T-cell (primary cell): ENCODE results near the gene COL23A1. TPM values are rescaled to one million over a fixed set of nuclear protein-coding genes. Genes with fewer than 3 reads are reported as not detected.

ENCODE experiments used
- ATAC-seq, 4 experiments: fragments of 200-7000 bp in 3 of 4; fragments of 150-1000 bp in 1 of 4; cut with Tn5 transposase; replicated peaks in 1 of 4; 1 replicate in 3 of 4; 2 replicates in 1 of 4; pipeline ENCODE4 v1.10.0; 2021; ENCODE audit warnings: moderate library complexity in 3 of 4, mild to moderate bottlenecking in 2 of 4, moderate number of reproducible peaks in 1 of 4
- CTCF ChIA-PET, 2 donors: fragments of 300-600 bp; sonication (Branson Sonifier 250); formaldehyde crosslinking; loops; one replicate each; lab custom pipeline; 2022; ENCODE audit warnings: antibody characterized with exemption in 2 of 2; lab: Charles Lee
- POLR2A ChIA-PET, 2 donors: fragments of 300-600 bp; sonication (Branson Sonifier 250); formaldehyde crosslinking; loops; one replicate each; lab custom pipeline; 2022; ENCODE audit warnings: antibody characterized with exemption in 2 of 2; lab: Charles Lee
- DNase-seq, 35 experiments: peaks; one replicate each; pipeline versions ENCODE4 v3.0.0 to v3.0.0-alpha.2; 2013 to 2023
- H3K27ac ChIP-seq: one replicate; pipeline ENCODE4 v1.5.1; 2013; ENCODE audit warnings: low read length
- H3K27me3 ChIP-seq, 2 experiments: replicated peaks in 1 of 2; 1 replicate in 1 of 2; 2 replicates in 1 of 2; pipeline versions ENCODE4 v1.6.1 to v1.7.0; 2013; ENCODE audit warnings: low read length in 1 of 2, mixed read lengths in 1 of 2; ENCODE audit not compliant: control insufficient read depth in 2 of 2, insufficient read depth in 2 of 2; ENCODE audit errors: extremely low read depth in 1 of 2
- H3K36me3 ChIP-seq, 2 donors: 1 replicate in 1 of 2; 2 replicates in 1 of 2; pipeline versions ENCODE4 v1.6.1 to v1.7.0; 2013; ENCODE audit warnings: low read length in 1 of 2; ENCODE audit not compliant: control insufficient read depth in 2 of 2, insufficient read depth in 1 of 2; ENCODE audit errors: extremely low read depth in 1 of 2
- H3K4me1 ChIP-seq, 2 experiments: 1 replicate in 1 of 2; 2 replicates in 1 of 2; pipeline versions ENCODE4 v1.6.1 to v1.7.0; 2013; ENCODE audit warnings: low read length in 2 of 2, mixed read lengths in 1 of 2; ENCODE audit not compliant: insufficient read depth in 2 of 2, control insufficient read depth in 1 of 2; ENCODE audit errors: extremely low read depth in 1 of 2
- H3K4me3 ChIP-seq, 2 donors: 1 replicate in 1 of 2; 2 replicates in 1 of 2; pipeline versions ENCODE4 v1.5.1 to v1.7.0; 2013; ENCODE audit warnings: mild to moderate bottlenecking in 2 of 2, low read length in 1 of 2, moderate library complexity in 1 of 2; ENCODE audit not compliant: control insufficient read depth in 1 of 2; ENCODE audit errors: extremely low read depth in 1 of 2
- H3K9me3 ChIP-seq: 2 replicates; pipeline ENCODE4 v1.7.0; 2013
- H3K27ac Mint-ChIP-seq, 2 donors: one replicate each; pipeline ENCODE4 v1.8.0; 2020 to 2021; ENCODE audit warnings: mild to moderate bottlenecking in 2 of 2, mixed read lengths in 2 of 2
- H3K27me3 Mint-ChIP-seq, 2 donors: one replicate each; pipeline ENCODE4 v1.8.0; 2021 to 2022; ENCODE audit warnings: mixed read lengths in 2 of 2
- H3K36me3 Mint-ChIP-seq: one replicate; pipeline ENCODE4 v1.8.0; 2021; ENCODE audit warnings: mixed read lengths
- H3K4me1 Mint-ChIP-seq, 3 donors: one replicate each; pipeline ENCODE4 v1.8.0; 2020 to 2022; ENCODE audit warnings: mixed read lengths in 3 of 3, mild to moderate bottlenecking in 1 of 3
- H3K4me3 Mint-ChIP-seq, 3 donors: one replicate each; pipeline ENCODE4 v1.8.0; 2020 to 2022; ENCODE audit warnings: mild to moderate bottlenecking in 3 of 3, mixed read lengths in 3 of 3, moderate library complexity in 3 of 3
- H3K9me3 Mint-ChIP-seq, 3 donors: one replicate each; pipeline ENCODE4 v1.8.0; 2020 to 2022; ENCODE audit warnings: mixed read lengths in 3 of 3
- WGBS: methylation state at CpG from one replicate; pipeline ENCODE4 v1.1.5; 2013; ENCODE audit warnings: missing lambda C conversion rate; ENCODE audit not compliant: insufficient coverage; 5-methylcytosine and 5-hydroxymethylcytosine counted together
- total RNA-seq, 35 experiments: library from RNA in 6 of 35; stranded (reverse) in 6 of 35; fragments of 120-200 nt in 1 of 35; gene quantifications; one replicate each; pipeline versions ENCODE4 v1.2.1 to v1.2.4 and lab custom pipeline; 2013 to 2026

COL23A1 gene
- total RNA-seq, 5 donors from 2014 or later (not counting 1 experiment from before 2014, with no cell fraction given), result 0.07 to 0.13 TPM; not detected in 3

DNA sequence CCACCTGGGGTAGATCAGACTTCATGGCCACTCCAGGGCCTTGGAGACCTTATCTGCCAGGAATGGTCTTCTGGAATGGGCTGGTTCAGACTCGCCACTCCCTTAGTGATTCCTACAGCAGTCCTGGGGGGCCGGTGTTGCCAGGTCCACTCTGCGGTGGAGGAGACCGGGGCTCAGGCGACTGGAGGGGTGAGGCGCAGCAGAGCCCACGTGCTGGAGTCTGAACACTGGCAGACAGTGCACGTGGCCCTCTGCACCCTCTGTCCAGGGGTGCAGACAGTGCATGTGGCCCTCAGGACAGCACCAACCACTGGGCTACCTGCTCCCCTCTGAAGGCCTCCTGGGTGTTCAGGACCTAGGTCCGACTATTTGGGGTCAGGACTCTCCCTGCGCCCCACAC lies 262.7 kb downstream of the COL23A1 start:
- Mint-ChIP-seq H3K27ac (no peak overlapping the region), H3K9me3 (no peaks in the 10 kb centered on the region), H3K4me1 (peaks cover 4 to 8% (median 8%) of the 10 kb centered on the region in 3 donors), H3K27me3 (peaks cover 0 to 6% of the 10 kb centered on the region in 2 donors), H3K4me3 (no peak overlapping the region), H3K36me3 (no peaks in the 10 kb centered on the region)
- peaks cover 0 to 19% of the 10 kb centered on the region in 2 experiments for H3K27me3 ChIP-seq
- ATAC-seq (no peak), DNase-seq (no peak)
- H3K36me3 ChIP-seq, result no peaks in the 10 kb centered on the region
- no peak overlapping the region for H3K4me3 ChIP-seq
- no peaks in the 10 kb centered on the region for H3K9me3 ChIP-seq
- ChIA-PET CTCF (no interaction called here), POLR2A (no interaction called here)
- WGBS, result 85% methylated on average over 10 of the region's 10 CpGs
- H3K27ac ChIP-seq, result no peak overlapping the region
- peaks cover 0 to 6% of the 10 kb centered on the region in 2 experiments for H3K4me1 ChIP-seq

DNA sequence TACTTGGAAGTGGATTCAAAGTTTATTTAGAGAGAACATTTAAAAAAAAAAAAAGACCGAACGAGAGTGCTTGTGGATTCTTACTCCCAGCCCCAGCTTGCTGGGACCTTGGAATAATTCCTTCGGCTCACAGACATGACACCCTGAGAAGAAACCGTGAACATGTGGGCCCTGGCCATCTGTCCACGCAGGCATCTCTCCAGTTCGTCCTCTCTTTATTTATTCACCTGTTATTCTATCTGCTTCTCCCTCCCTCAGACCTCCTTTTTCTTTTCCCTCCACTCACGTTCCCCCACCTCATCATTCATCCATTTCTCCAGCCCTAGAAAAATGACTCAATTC lies 263.8 kb downstream of the COL23A1 start:
- Histone ChIP-seq H3K27ac (no peak overlapping the region), H3K36me3 (no peaks in the 10 kb centered on the region), H3K9me3 (no peaks in the 10 kb centered on the region), H3K4me1 (peaks cover 0 to 6% of the 10 kb centered on the region in 2 experiments), H3K4me3 (no peak overlapping the region), H3K27me3 (peaks cover 0 to 19% of the 10 kb centered on the region in 2 experiments)
- no peaks in the 10 kb centered on the region for H3K36me3 Mint-ChIP-seq
- CTCF ChIA-PET, result no interaction called here
- no peak for DNase-seq
- POLR2A ChIA-PET, result interaction anchor here in 1 of 2 donors (0.7 kb wide), 1 partner anchor 83 kb away, joined by 4 read pairs; no protein-coding TSS in a partner anchor
- H3K4me3 Mint-ChIP-seq, result no peak overlapping the region
- H3K27ac Mint-ChIP-seq, result no peak overlapping the region
- peaks cover 0 to 6% of the 10 kb centered on the region in 2 donors for H3K27me3 Mint-ChIP-seq
- ATAC-seq, result no peak
- no peaks in the 10 kb centered on the region for H3K9me3 Mint-ChIP-seq
- WGBS, result 79% methylated on average over 4 of the region's 7 CpGs
- H3K4me1 Mint-ChIP-seq, result peaks cover 4 to 8% (median 8%) of the 10 kb centered on the region in 3 donors

DNA sequence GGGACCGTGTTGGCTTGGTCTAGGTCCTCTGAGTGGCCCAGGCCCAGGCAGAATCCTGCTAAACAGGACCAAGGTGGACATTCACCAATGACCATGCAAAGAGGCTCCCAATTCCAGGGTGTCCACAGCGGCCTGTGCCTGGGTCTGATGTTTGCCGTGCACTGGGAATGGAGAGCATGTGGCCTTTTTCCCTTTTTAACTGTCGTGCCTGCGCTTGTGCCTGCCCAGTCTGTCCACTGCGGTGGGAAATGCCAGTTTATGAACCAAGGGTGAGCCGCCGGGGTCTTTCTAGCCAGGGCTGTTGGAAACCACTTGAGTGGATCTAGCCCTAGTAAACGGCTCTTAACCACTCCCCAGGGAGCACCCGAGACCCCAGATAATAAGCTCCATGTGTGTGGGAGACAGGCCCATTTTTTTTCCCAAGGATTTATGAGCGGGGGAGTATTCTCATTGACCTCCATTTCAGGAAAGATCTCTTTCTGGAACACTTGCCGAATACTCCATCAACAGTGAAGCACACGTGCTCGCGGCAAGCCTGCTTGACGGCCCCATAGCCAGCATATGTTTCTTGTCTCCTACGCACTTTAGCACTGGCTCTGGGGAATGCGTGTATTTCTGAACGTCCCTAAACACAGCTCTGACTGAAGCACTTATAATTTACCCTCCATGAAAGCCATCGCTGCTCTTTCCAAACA lies 264.4 kb downstream of the COL23A1 start:
- Mint-ChIP-seq H3K9me3 (no peaks in the 10 kb centered on the region), H3K27me3 (peaks cover 0 to 6% of the 10 kb centered on the region in 2 donors), H3K36me3 (no peaks in the 10 kb centered on the region), H3K4me3 (no peak overlapping the region), H3K27ac (no peak overlapping the region), H3K4me1 (peaks cover 3 to 5% (median 5%) of the 10 kb centered on the region in 3 donors)
- ATAC-seq (no peak), DNase-seq (no peak)
- CTCF ChIA-PET, result no interaction called here
- Histone ChIP-seq H3K4me1 (peaks cover 0 to 3% of the 10 kb centered on the region in 2 experiments), H3K27me3 (peaks cover 0 to 19% of the 10 kb centered on the region in 2 experiments), H3K9me3 (no peaks in the 10 kb centered on the region), H3K4me3 (no peak overlapping the region), H3K36me3 (no peaks in the 10 kb centered on the region), H3K27ac (no peak overlapping the region)
- 88% methylated on average over 14 of the region's 20 CpGs for WGBS
- POLR2A ChIA-PET, result interaction anchor here in 1 of 2 donors (0.7 kb wide), 1 partner anchor 82 kb away, joined by 4 read pairs; no protein-coding TSS in a partner anchor

DNA sequence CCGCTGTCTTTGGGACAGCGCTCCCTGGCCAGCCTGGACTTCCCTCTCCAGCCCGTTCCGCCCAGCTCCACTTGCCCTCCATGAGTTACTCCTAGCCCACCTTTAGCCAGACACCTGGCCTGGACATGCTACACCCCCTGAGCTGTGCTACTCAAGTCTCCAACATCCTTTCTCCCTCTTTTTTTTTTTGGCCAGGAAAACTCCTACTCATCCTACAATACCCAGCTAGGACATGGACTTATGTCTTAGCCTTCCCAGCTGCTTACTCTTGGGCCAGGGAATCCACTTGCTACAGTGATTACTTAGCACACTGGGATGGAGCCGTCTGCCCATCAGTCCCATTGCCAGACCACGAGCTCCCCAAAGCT lies 264.9 kb downstream of the COL23A1 start:
- no peak overlapping the region for H3K4me3 Mint-ChIP-seq
- no peaks in the 10 kb centered on the region for H3K36me3 Mint-ChIP-seq
- POLR2A ChIA-PET, result no interaction called here
- H3K27me3 Mint-ChIP-seq, result peaks cover 0 to 6% of the 10 kb centered on the region in 2 donors
- H3K9me3 ChIP-seq, result no peaks in the 10 kb centered on the region
- H3K9me3 Mint-ChIP-seq, result no peaks in the 10 kb centered on the region
- no peaks in the 10 kb centered on the region for H3K4me1 ChIP-seq
- DNase-seq, result no peak
- CTCF ChIA-PET, result no interaction called here
- ATAC-seq, result no peak
- H3K36me3 ChIP-seq, result no peaks in the 10 kb centered on the region
- H3K4me3 ChIP-seq, result no peak overlapping the region
- no peak overlapping the region for H3K27ac ChIP-seq
- no peak overlapping the region for H3K27ac Mint-ChIP-seq
- H3K4me1 Mint-ChIP-seq, result no peaks in the 10 kb centered on the region
- WGBS, result 93% methylated on average over 6 of the region's 6 CpGs
- H3K27me3 ChIP-seq, result peaks cover 0 to 23% of the 10 kb centered on the region in 2 experiments

DNA sequence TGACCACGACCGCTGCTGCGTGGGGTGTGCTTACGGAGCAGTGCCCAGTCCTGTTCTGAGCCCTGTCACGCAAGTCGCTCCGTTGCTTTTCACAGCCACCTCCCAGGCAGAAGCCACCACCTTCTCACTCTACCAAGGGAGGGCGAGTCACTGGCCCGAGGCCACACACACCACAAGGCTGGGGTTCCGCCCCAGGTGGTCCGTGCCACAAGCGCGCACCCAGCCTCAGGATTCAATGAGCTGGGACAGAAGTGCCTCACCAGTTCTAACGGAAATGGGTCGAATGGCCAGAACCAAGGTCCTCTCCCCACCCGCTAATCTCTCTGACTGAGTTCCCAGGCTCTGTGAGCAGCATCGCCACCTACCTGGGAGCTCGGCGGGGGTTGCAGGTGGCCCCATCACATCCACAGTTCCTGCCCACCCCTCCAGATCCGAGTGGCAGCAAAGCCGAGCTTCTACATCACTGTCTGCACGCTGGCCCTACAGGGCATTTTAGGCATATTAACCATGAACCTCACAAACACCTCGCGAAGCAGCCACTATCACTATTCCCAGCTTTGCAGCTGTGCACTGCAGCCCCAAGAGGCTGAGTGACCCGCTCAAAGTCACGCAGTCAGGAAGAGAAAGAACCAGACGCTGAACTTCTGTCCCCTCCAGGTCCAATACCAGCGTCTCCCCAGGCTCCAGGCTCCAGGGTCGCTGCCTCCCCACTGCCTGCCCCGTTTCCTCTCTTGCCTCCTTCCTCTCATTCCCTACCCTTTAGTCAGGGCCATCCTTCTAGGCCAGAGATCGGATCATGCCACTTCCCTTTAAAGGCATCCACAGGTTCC lies 265.5 kb downstream of the COL23A1 start:
- ATAC-seq (no peak), DNase-seq (no peak)
- WGBS, result 86% methylated on average over 24 of the region's 31 CpGs
- H3K4me1 Mint-ChIP-seq, result no peaks in the 10 kb centered on the region
- Histone ChIP-seq H3K9me3 (no peaks in the 10 kb centered on the region), H3K4me1 (no peaks in the 10 kb centered on the region), H3K4me3 (no peak overlapping the region), H3K27ac (no peak overlapping the region), H3K27me3 (peaks cover 0 to 23% of the 10 kb centered on the region in 2 experiments), H3K36me3 (no peaks in the 10 kb centered on the region)
- H3K27me3 Mint-ChIP-seq, result peaks cover 0 to 6% of the 10 kb centered on the region in 2 donors
- H3K27ac Mint-ChIP-seq, result no peak overlapping the region
- no peak overlapping the region for H3K4me3 Mint-ChIP-seq
- ChIA-PET POLR2A (no interaction called here), CTCF (interaction anchor here in 1 of 2 donors (0.7 kb wide), 1 partner anchor 11 kb away, joined by 3 read pairs; no protein-coding TSS in a partner anchor)
- H3K9me3 Mint-ChIP-seq, result no peaks in the 10 kb centered on the region
- no peaks in the 10 kb centered on the region for H3K36me3 Mint-ChIP-seq

DNA sequence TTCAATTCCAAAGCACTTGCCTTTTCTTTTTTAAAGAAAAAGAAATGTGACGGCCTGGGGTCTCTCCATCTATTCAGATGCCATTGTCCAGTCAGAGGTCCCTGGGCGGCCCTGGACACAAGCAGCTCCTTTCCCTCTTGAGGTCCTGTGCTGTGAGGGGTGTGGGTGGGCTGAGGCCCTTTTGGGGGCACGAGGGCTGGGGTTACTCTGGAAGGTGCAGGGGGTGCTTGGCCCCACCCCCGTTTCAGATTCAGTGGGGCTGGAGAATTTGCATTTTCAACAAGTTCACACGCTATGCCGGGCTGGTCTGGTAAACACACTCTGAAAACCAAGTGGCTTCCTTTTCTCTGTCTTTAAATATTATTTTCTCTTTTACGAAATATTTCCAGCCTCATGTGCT lies 266.2 kb downstream of the COL23A1 start:
- ChIA-PET CTCF (interaction anchor here in 1 of 2 donors (0.7 kb wide), 1 partner anchor 10 kb away, joined by 3 read pairs; no protein-coding TSS in a partner anchor), POLR2A (no interaction called here)
- Histone ChIP-seq H3K4me1 (no peaks in the 10 kb centered on the region), H3K4me3 (no peak overlapping the region), H3K36me3 (no peaks in the 10 kb centered on the region), H3K27ac (no peak overlapping the region), H3K9me3 (no peaks in the 10 kb centered on the region), H3K27me3 (peaks cover 0 to 23% of the 10 kb centered on the region in 2 experiments)
- no CpG with 5 or more reads among the region's 7 CpGs for WGBS
- no peak overlapping the region for H3K4me3 Mint-ChIP-seq
- no peak overlapping the region for H3K27ac Mint-ChIP-seq
- no peaks in the 10 kb centered on the region for H3K4me1 Mint-ChIP-seq
- peaks cover 0 to 6% of the 10 kb centered on the region in 2 donors for H3K27me3 Mint-ChIP-seq
- H3K36me3 Mint-ChIP-seq, result no peaks in the 10 kb centered on the region
- no peak for DNase-seq
- H3K9me3 Mint-ChIP-seq, result no peaks in the 10 kb centered on the region
- ATAC-seq, result no peak
